Measurements from ENCODE around the gene NKX2-8.

GRCh38 chr14:36583893-36584811, 1.7 kb upstream of the NKX2-8 start:
- no peak for TF ChIP-seq CTCF (IDR thresholded peaks at IDR 0.05)
- TF ChIP-seq POLR2A (IDR thresholded peaks at IDR 0.05): no peak

Data from body of pancreas (tissue), 4 donors.